HG03520 (cell line): ENCODE measurements around the gene ALG11.
A peak's percentile ranks its signal among the peaks of the same experiment; 100 is the strongest.

Source experiments
- ATAC-seq: cut with Tn5 transposase; IDR thresholded peaks from one replicate; pipeline ENCODE4 v1.9.1; 2021; ENCODE audit warnings: mild to moderate bottlenecking, moderate library complexity; ENCODE audit not compliant: unreplicated experiment

Gene ALG11

DNA sequence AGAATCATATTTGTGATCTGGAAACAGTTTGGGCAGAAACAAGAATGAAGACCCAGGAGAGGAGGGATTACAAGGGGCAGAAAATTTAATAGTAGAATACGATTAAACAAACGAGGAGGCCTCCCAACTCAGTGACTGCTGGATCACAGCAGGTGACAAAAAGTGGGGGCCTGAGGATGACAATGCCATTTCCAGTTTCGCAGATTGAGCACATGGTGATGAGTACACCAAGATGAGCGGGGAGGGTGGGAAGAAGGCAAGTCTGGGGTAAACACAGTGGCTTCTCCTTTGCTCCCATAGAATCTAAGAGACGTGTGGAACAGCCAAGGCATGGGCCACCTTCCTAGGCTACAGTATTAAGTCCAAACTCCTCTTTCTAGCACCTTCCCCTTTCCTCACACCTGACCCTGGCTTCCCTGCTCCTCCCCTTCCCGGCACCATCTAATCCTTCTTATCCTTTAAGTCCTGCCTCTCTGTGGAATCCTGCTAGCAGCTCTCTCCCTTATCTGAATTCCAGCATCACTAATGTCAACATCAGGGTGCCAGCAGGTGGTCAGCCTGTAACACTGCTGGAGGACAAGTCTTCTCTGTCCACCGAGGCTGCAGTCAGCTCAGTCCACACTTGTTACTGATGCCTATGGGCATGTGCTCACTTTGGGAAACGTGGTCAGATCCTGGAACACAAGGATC, 14.4 kb upstream of the ALG11 start:
- ATAC-seq, result no peak

DNA sequence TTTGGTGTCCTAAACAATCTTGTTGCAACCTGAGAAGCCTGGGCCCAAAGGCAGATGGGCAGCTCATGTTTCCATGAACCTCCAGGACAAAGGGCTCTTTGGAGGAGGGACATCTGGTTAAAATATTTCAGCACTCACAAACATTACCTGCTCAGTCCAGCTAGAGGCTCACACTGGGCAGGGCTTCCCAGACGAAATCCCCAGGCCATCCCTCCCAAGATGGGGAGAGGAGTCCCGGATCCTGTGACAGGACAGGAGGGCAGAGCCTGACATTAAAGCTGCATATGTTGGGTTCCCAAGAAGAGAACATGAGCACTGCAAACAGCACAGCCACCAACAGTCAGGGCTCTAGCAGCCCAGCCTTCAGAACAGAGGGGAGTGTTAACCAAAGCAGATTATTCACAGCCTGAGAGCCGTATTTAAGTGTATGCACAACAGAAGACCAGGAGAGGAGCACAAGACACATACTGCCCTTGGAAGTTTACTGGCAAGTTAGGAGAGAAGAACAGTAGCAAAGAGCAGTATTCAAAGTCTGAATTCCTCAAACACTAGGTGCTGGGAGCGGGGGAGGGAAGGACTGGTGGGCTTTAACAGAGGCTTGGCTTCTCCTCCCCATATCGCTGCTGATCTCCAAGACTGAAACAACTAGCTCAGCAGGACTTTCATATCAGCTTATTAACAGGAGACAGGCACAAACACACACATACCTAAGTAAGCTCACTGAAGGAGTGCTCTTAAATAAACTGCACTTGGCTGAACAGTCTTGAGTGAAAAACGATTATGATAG, 13.3 kb upstream of the ALG11 start:
- ATAC-seq, result no peak

DNA sequence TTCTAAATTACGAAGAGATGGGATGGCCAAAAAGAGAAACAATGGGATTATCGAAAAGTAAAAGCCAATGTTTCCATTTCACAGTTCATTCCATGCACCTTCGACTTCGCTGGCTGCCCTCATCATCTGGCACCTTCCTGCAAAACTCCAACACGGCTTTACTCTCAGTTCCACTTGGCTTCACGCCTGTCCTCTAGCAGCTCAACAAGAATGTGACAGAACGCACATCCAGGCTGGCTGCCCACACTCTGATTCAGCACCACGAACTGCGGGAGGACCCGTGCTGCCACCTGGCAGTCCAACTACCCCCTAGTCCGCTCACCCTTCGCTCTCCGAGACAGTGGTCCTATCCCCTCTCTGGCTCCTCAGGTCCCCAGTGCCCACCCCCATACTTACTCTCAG, 12.7 kb upstream of the ALG11 start:
- ATAC-seq, result no peak

- no peak for ATAC-seq
Observed at GRCh38 chr13:51999921-52000320, 12.3 kb upstream of the ALG11 start.

GRCh38 chr13:52001120-52001731, 11.0 kb upstream of the ALG11 start:
- ATAC-seq, result peak; percentile 86

GRCh38 chr13:52002361-52002760, 9.8 kb upstream of the ALG11 start:
- ATAC-seq, result no peak

- ATAC-seq, result no peak
Observed at GRCh38 chr13:52003541-52003940, 8.7 kb upstream of the ALG11 start.

DNA sequence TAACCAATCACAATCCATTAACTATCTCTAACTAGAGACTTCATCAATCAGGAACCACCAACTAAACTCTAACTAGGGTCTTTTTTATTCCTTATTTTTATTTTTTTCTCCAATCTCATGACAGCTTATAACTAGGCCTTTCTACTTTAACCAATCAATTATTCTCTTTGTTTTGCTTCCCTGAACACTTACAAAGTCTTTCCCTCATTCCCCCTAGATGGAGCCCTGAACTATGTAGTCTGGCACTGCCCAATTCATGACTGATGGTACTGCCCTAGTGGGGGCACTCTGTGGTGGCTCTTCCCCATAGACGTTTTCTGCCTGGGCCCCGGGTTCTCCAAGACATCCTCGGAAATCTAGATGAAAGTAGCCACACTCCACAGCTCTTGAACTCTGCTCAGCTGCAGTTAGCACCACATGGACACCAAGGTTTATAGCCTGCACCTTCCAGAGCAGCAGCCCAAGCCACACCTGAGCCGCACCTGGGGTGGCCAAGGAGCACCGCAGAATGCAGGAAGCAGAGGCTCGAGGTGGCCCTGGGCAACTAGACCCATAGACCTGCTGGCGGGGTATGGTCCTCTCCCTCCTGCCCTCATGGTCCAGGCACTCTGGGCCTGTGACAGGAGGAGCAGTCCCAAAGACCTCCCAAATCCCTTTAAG, 7.6 kb upstream of the ALG11 start:
- ATAC-seq, result no peak

- ATAC-seq, result no peak
Observed at GRCh38 chr13:52005841-52006522, 6.2 kb upstream of the ALG11 start.

GRCh38 chr13:52006523-52007245, 5.5 kb upstream of the ALG11 start:
- no peak for ATAC-seq

DNA sequence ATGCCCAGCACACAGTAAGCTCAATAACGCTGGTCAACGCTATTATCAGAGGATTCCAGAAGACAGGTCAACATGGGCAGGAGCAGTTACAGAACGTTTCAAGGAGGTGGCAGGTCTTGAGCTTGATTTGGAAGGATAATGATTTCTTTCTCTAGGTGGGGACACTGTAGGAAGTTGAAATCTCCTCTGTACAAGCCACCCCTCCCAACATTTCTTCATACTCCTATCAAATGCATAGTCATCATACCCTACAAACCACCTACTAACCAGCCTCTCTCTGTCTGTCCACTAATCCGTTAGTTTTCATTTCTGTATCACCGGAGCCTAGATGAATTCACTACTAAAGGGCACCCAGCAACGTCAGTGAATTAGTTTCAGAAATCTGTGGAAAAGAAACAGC, 2.3 kb upstream of the ALG11 start:
- no peak for ATAC-seq

- ATAC-seq, result no peak
Observed at GRCh38 chr13:52010890-52011631, 1.1 kb upstream of the ALG11 start, which contains the start of gene ATP7B. Gene ATP7B (minus strand): TSS chr13:52011450. CDS start chr13:52011337, 113 bp downstream.

DNA sequence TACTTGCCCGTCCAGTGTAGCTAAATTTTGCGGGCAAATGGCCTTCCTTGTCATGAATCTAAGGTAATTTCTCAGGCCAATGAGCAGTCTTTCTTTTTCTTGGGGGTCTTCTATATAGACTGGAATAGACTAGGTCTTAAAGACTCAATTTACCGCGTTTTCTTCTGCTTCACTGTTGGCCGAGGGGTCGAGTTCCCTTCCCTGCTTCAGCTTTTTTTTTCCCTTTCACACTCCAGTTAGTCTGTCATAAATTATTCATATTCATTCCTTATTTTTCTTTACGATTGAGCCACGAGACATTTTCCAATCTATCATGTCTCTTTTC, 276 bp downstream of the ALG11 start:
- no peak for ATAC-seq

GRCh38 chr13:52016296-52016695, 4.1 kb downstream of the ALG11 start:
- ATAC-seq, result no peak

- ATAC-seq, result no peak
Observed at GRCh38 chr13:52020191-52020590, 8.0 kb downstream of the ALG11 start.

- no peak for ATAC-seq
Observed at GRCh38 chr13:52022356-52022755, 10.2 kb downstream of the ALG11 start.

GRCh38 chr13:52024481-52024880, 12.3 kb downstream of the ALG11 start, which contains the start of gene UTP14C:
Gene UTP14C (plus strand): TSS chr13:52024691. CDS start chr13:52028805, 4,114 bp downstream.
- no peak for ATAC-seq

GRCh38 chr13:52025475-52026245, 13.5 kb downstream of the ALG11 start:
- ATAC-seq, result no peak

DNA sequence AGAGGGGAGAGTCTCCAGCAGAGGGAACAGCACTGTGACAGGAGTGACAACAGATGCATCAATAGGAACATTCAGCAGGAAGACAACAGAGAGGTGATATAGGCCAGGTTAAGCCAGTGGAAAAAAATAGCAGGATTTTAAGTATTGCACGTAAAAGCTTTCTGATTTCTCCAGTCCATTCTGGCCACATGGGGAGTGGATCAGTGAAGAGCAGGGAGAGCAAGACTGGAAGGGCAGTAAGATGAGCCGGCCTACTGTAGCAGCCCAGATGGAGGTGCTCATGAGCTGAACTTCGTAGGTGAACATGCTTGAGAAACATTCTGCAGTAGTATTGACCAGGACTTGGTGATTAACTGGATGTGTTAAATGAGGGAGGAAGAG, 14.0 kb downstream of the ALG11 start:
- no peak for ATAC-seq
